HepG2 (cell line): ENCODE data around the gene MARVELD3. TPM values are rescaled to one million over a fixed set of nuclear protein-coding genes. Genes with fewer than 3 reads are reported as not detected.
A peak's percentile ranks its signal among the peaks of the same experiment; 100 is the strongest.

Source experiments
- HMGXB3 ChIP-seq: sonication (generic); formaldehyde crosslinking; IDR thresholded peaks from 2 replicates; pipeline ENCODE4 v1.4.0; 2020; ENCODE audit warnings: missing genetic modification reagents, borderline replicate concordance
- NCOA2 ChIP-seq: sonication (generic); formaldehyde crosslinking; IDR thresholded peaks from 2 replicates; pipeline ENCODE4 v1.8.0; 2022; ENCODE audit warnings: inconsistent platforms
- NFKB2 ChIP-seq: sonication (generic); formaldehyde crosslinking; IDR thresholded peaks from 2 replicates; pipeline ENCODE4 v1.4.0; 2020; ENCODE audit warnings: missing genetic modification reagents, borderline replicate concordance
- NPAS2 ChIP-seq: sonication (generic); formaldehyde crosslinking; IDR thresholded peaks from 2 replicates; pipeline ENCODE4 v1.8.0; 2022; ENCODE audit warnings: mild to moderate bottlenecking, missing genetic modification reagents, borderline replicate concordance
- PBX3 ChIP-seq: sonication (generic); formaldehyde crosslinking; IDR thresholded peaks from 2 replicates; pipeline ENCODE4 v1.8.1; 2023; ENCODE audit warnings: missing genetic modification reagents, inconsistent platforms, borderline replicate concordance
- PHF21A ChIP-seq: sonication (generic); formaldehyde crosslinking; IDR thresholded peaks from 2 replicates; pipeline ENCODE4 v1.5.0; 2020; ENCODE audit warnings: mild to moderate bottlenecking, missing genetic modification reagents
- REL ChIP-seq: sonication (generic); formaldehyde crosslinking; conservative IDR thresholded peaks from 2 replicates; pipeline ENCODE4 v1.8.0; 2022; ENCODE audit warnings: mild to moderate bottlenecking, missing genetic modification reagents, moderate library complexity
- SP1 ChIP-seq, 2 experiments: fragments of 450-650 bp in 1 of 2; sonication (generic) in 1 of 2; formaldehyde crosslinking in 1 of 2; IDR thresholded peaks; 2 replicates each; pipeline versions ENCODE4 v1.4.0 to v1.6.1; 2016 to 2020; ENCODE audit warnings: missing genetic modification reagents in 1 of 2
- TRIM22 ChIP-seq: fragments of 450-650 bp; IDR thresholded peaks from 2 replicates; pipeline ENCODE4 v1.6.1; 2017
- ZBTB3 ChIP-seq: sonication (generic); formaldehyde crosslinking; IDR thresholded peaks from 2 replicates; pipeline ENCODE4 v1.4.0; 2020; ENCODE audit warnings: low read depth, mild to moderate bottlenecking, moderate library complexity, missing genetic modification reagents, borderline replicate concordance
- ZFP36L2 ChIP-seq: sonication (generic); formaldehyde crosslinking; IDR thresholded peaks from 2 replicates; pipeline ENCODE4 v1.4.0; 2020; ENCODE audit warnings: missing genetic modification reagents
- ZIK1 ChIP-seq: sonication (generic); formaldehyde crosslinking; IDR thresholded peaks from 2 replicates; pipeline ENCODE4 v1.5.0; 2020; ENCODE audit warnings: mild to moderate bottlenecking, low read depth, missing genetic modification reagents, borderline replicate concordance
- ZNF264 ChIP-seq: sonication (generic); formaldehyde crosslinking; IDR thresholded peaks from 2 replicates; pipeline ENCODE4 v1.4.0; 2020; ENCODE audit warnings: missing genetic modification reagents
- ZNF354B ChIP-seq: sonication (generic); formaldehyde crosslinking; IDR thresholded peaks from 2 replicates; pipeline ENCODE4 v1.8.0; 2022; ENCODE audit warnings: mild to moderate bottlenecking, missing genetic modification reagents
- ZNF496 ChIP-seq: sonication (generic); formaldehyde crosslinking; IDR thresholded peaks from 2 replicates; pipeline ENCODE4 v1.8.1; 2023; ENCODE audit warnings: mild to moderate bottlenecking, moderate library complexity, missing genetic modification reagents; ENCODE audit not compliant: insufficient replicate concordance
- ZNF577 ChIP-seq: sonication (generic); formaldehyde crosslinking; IDR thresholded peaks from 2 replicates; pipeline ENCODE4 v1.4.0; 2020; ENCODE audit warnings: mild to moderate bottlenecking, low read depth, missing genetic modification reagents, borderline replicate concordance
- polyA plus RNA-seq, 8 experiments: library from polyadenylated mRNA; depleted of rRNA in 3 of 8; stranded (reverse) in 7 of 8; unstranded in 1 of 8; fragments of >200 nt; fragmentation: Illumina TruSeq in 4 of 8; extraction: Trizol in 4 of 8; gene quantifications; 2 replicates each; pipeline versions ENCODE4 v1.2.1 to v1.2.3, GENCODE V29; 2011 to 2016; ENCODE audit warnings: low read depth in 4 of 8, missing spikeins in 1 of 8, mixed read lengths in 1 of 8; ENCODE audit not compliant: insufficient read depth in 1 of 8
- total RNA-seq, 5 experiments: library from RNA; depleted of rRNA; stranded (reverse); fragments of >200 nt; fragmentation: Illumina TruSeq; extraction: Trizol; gene quantifications; 2 replicates each; pipeline ENCODE4 v1.2.3, GENCODE V29; 2016; ENCODE audit warnings: low read depth in 1 of 5
- TF ChIP-seq, protein P1 (sequence below): sonication (generic); formaldehyde crosslinking; IDR thresholded peaks from 2 replicates; pipeline ENCODE4 v1.9.0; 2021; ENCODE audit warnings: missing genetic modification reagents, borderline replicate concordance
- TF ChIP-seq, protein P2 (sequence below): sonication (generic); formaldehyde crosslinking; IDR thresholded peaks from 2 replicates; pipeline ENCODE4 v1.4.0; 2020; ENCODE audit warnings: missing genetic modification reagents

The MARVELD3 gene
- total and polyA plus RNA-seq, 2 of the 13 experiments (the other 11 are each of a cell fraction or from before 2014, with no cell fraction given): 4.8 to 5.6 TPM

- TF ChIP-seq, protein P1, sequence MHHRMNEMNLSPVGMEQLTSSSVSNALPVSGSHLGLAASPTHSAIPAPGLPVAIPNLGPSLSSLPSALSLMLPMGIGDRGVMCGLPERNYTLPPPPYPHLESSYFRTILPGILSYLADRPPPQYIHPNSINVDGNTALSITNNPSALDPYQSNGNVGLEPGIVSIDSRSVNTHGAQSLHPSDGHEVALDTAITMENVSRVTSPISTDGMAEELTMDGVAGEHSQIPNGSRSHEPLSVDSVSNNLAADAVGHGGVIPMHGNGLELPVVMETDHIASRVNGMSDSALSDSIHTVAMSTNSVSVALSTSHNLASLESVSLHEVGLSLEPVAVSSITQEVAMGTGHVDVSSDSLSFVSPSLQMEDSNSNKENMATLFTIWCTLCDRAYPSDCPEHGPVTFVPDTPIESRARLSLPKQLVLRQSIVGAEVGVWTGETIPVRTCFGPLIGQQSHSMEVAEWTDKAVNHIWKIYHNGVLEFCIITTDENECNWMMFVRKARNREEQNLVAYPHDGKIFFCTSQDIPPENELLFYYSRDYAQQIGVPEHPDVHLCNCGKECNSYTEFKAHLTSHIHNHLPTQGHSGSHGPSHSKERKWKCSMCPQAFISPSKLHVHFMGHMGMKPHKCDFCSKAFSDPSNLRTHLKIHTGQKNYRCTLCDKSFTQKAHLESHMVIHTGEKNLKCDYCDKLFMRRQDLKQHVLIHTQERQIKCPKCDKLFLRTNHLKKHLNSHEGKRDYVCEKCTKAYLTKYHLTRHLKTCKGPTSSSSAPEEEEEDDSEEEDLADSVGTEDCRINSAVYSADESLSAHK: no peak
- TF ChIP-seq ZNF577 (CRISPR knock-in tag) (no peak), ZNF354B (CRISPR knock-in tag) (no peak), PHF21A (CRISPR knock-in tag) (peak; percentile 83), ZFP36L2 (CRISPR knock-in tag) (no peak), HMGXB3 (CRISPR knock-in tag) (peak; percentile 73; the same call in 1 of the 2 replicates), SP1 (IDR thresholded peaks at IDR 0.05) (no peak), SP1 (CRISPR knock-in tag; IDR thresholded peaks at IDR 0.05) (no peak), REL (CRISPR knock-in tag) (no peak), ZIK1 (CRISPR knock-in tag) (no peak), ZNF496 (CRISPR knock-in tag) (no peak), ZBTB3 (CRISPR knock-in tag) (peak; percentile 82; the same call in 1 of the 2 replicates), TRIM22 (no peak), NPAS2 (CRISPR knock-in tag) (no peak), NFKB2 (CRISPR knock-in tag) (no peak), NCOA2 (peak; percentile 91), PBX3 (no peak), ZNF264 (CRISPR knock-in tag) (no peak; the same call in 1 of the 2 replicates)
- TF ChIP-seq, protein P2, sequence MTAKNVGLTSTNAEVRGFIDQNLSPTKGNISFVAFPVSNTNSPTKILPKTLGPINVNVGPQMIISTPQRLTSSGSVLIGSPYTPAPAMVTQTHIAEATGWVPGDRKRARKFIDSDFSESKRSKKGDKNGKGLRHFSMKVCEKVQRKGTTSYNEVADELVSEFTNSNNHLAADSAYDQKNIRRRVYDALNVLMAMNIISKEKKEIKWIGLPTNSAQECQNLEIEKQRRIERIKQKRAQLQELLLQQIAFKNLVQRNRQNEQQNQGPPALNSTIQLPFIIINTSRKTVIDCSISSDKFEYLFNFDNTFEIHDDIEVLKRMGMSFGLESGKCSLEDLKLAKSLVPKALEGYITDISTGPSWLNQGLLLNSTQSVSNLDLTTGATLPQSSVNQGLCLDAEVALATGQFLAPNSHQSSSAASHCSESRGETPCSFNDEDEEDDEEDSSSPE: no peak
Observed at GRCh38 chr16:71594000-71594646, 31.9 kb upstream of the MARVELD3 start (continued).
